HG03135 (cell line): ENCODE measurements around the gene MRPS12.

Experiments
- ATAC-seq: cut with Tn5 transposase; IDR thresholded peaks from one replicate; pipeline ENCODE4 v1.9.1; 2021; ENCODE audit warnings: mild to moderate bottlenecking, moderate library complexity; ENCODE audit not compliant: unreplicated experiment

MRPS12 gene

DNA sequence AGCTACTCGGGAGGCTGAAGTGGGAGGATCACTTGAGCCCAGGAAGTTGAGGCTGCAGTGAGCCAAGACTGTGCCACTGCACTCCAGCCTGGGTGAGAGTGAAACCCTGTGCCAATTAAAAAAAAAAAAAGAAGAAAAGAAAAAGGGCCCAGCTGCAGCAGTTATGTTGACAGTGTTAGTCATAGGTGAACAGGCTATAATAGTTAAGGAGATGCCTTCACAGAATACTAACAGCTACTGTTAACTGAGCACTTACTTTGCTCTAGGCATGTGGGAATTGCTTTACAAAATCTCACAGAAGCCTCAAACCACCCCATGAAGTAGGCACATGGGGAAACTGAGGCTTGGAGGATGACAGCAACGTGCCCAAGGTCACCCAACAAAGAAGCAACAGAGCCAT is 40.9 kb downstream of the MRPS12 start:
- no peak for ATAC-seq

DNA sequence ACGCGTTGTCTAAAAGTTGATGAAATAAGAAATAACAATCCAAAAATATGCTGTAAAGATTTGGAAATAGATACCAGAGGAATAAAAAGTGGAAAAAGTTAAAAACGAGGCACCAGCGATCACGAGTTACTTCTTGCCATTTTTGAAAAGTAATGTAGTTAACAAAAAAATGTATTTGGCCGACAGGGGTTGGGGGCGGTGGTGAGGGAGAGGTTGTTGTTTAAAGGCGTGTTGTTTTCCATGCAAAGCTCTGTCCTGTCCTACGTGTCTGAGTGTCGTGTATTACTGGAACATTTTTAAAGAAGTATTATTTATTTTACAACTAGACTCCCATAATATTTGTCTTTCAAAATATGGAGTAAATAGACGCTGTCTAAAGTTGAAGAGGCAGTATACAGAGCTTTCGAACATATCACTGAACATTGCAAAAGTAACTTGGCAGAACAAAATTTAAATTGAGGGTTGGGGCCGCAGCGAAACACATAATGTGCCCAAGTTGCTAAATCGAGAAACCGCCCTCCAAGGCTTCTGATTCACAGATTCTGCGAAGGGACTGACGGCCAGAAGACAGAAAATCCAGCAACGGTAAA is 44.0 kb downstream of the MRPS12 start:
- no peak for ATAC-seq

DNA sequence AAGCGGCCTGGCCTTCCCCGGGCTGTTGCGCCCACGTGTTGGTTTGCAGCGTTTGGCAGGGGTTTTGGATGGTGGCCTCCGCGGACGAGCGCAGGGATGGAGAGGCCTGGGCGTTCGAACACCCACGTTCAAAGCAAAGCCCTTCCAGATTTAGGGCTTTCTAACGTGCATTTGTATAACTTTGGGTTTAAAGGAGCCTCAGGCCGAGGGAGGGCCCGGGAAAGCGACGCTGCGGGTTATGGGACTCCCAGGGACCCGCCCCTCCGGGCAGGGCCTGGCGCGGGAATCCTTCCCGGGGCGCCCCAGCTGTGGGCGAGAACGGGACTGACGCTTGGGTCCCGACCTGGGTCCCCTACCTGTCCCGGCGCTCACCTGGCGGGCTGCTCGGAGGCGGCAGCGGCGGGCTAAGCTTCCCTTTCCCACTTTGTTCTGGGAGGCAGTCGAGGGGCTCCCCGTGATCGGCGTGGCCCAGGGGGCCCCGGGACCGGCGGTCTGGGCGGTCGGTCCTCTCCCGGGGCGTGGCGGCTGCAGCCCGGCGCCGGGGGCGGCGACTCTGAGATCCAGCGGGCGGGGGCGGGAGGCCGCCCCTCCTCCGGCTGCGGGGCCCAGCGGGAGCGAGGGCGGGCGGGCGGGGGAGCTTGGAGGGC is 44.6 kb downstream of the MRPS12 start, which contains the start of gene FBXO17:
Gene FBXO17 (minus strand): TSS at position 529 of the 647 bp plus-strand sequence. CDS start 25,423 bp downstream, outside the sequence.
- ATAC-seq = no peak

DNA sequence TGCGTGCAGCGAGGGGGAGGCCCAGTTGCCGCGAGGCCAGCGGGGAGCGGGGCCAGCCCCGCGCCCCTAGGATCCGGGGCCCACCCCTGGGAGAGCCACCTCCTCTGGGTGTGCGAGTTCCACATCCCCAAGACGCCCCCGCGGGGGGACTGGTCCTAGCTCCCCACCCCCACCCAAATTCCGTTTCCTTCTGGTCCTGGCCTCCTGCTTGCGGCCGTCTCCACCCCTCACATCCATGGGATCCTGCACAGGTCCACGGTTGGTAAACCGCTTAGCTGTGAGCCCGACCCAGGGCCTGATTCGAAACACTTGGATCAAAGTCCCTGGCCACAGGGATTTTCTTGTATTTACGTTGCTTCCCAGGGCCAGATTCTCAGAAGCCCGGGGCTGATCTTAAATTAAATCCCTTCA is 45.1 kb downstream of the MRPS12 start:
- no peak for ATAC-seq

DNA sequence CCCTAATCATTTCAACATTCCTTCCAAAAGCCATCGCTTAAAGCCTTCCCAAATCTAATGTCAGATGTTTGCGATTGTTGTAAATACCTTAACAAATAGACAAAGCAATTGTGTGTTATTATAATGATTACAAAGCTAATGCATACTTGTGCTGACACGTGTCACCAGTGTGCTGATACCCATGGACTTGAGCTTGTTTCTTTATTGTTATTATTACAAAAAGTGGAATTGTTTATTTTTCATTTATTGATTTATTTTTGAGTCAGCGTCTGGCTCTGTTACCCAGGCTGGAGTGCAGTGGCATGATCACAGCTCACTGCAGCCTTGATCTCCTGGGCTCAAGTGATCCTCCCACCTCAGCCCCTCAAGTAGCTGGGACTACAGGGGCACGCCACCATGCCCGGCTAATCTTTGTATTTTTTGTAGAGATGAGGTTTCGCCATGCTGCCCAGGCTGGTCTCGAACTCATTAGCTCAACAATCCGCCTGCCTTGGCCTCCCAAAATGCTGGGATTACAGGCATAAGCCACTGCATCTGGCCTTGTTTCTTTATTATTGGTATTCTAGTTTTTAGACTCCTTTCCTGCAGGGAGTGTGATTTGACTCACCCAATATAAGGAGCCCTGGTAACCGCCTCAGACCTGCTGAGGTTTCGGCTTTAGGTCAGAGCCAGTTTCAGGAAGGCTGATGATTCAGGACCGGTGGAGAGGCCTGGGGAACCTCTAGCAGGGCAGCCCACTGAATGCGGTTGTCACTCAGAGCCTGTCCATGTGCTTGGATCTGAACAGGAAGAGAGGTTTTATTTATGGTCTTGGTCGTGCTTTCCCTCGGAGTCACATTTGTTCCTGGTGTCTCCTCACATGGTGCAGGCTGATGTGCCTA is 46.9 kb downstream of the MRPS12 start:
- peak; percentile 85 for ATAC-seq

DNA sequence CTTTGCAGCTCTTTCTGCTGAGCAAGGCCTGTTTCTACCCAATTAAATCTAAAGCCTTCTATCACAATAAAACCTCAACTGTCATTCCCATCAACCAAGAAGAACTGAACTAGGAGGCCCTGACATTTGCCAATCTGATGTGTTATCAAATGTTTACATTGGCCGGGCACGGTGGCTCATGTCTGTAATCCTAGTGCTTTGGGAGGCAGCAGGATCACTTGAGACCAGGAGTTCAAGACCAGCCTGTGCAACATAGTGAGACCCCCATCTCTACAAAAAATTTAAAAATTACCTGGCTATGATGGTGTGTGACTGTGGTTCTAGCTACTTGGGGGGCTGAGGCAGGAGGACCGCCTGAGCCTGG is 47.6 kb downstream of the MRPS12 start:
- ATAC-seq = no peak

DNA sequence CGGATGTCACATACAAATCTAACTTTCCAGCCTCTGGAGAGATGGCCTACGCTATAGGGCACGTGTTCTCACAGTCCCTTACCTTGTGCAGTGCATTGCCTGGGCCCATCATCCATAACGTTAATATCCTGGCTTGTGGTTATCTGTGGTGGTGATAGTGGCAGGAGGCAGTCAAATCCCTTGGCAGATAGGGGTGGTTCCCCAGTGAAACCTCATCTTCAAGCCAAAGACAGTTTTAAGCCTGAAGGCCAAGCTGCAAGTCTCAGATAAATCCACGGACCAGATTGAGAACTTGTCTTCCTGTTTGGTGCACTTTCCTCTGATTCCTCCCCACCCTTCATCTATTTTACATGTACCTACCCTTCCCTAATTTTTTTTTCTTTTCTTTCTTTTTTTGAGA is 49.1 kb downstream of the MRPS12 start:
- ATAC-seq = no peak

DNA sequence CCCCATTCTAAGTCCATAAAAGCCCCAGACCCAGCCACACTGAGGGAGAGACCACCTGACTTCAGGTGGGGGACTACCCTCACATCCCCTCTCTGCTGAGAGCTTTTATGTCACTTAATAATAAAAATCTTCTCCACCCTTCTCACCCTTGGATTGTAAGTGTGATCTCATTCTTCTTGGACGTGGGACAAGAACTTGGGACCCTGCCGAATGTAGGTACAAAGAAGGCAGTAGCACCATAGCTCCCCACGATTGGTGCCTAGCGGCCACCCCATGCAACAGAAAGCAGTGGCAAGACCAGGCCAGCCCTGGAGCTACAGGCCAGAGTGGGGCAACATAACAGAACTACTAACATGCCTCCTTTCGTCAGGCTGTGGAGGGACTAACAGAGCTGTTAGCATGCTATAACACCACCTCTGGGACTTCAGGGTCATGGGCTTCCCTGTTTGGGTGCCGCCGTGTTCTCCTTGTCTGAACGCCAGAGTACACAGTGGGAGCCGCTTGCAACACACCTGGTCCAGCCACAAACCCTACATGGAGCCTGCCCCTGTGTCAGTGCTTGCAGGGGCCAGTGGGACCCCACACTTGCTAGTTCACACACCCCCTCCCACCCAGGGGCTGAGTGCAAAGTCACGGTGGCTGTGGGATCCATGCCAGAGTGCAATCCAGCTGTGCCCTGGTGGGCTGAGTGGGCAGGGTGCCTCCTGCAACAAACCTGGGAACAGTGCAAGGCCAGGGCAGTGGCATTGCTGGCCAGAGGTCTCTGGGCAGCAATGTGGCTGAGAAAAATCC is 50.0 kb downstream of the MRPS12 start:
- ATAC-seq = no peak
